ENCODE measurements around the gene CDC14A.

- TF ChIP-seq POLR2A (IDR thresholded peaks at IDR 0.05) (no peak), CTCF (IDR thresholded peaks at IDR 0.05) (no peak)
Observed at GRCh38 chr1:100382657-100383056, 30.4 kb downstream of the CDC14A start.

Data from body of pancreas (tissue), 4 donors.